22Rv1 (cell line): ENCODE data around the gene VANGL2.

Experiments
- ZFX ChIP-seq: fragments of 450-650 bp; IDR thresholded peaks from 2 replicates; pipeline ENCODE4 v1.6.1; 2017; ENCODE audit warnings: antibody characterized with exemption, borderline replicate concordance
- TF ChIP-seq, protein P1 (sequence below): fragments of 450-650 bp; IDR thresholded peaks from 2 replicates; pipeline ENCODE4 v1.5.1; 2017; ENCODE audit warnings: mild to moderate bottlenecking

DNA sequence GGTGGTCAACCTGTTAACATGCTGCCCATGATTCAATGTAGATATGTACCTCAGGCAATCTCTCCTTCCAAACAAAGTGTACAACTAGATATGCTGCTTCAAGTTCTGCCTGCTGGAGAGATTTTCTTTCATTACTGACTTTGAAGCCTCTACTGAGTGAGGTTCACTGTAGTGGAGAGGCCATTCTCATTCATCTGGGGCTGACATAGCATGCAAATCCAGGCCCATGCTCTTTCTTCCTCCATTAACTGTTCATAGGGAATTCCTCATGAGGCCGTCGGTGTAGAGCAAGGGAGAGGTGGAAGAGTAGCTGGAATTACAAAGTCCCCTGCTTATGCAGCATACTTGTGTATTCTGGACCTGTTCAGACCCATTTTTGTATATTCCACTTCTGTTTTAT is 38.6 kb downstream of the VANGL2 start:
- TF ChIP-seq, protein P1, sequence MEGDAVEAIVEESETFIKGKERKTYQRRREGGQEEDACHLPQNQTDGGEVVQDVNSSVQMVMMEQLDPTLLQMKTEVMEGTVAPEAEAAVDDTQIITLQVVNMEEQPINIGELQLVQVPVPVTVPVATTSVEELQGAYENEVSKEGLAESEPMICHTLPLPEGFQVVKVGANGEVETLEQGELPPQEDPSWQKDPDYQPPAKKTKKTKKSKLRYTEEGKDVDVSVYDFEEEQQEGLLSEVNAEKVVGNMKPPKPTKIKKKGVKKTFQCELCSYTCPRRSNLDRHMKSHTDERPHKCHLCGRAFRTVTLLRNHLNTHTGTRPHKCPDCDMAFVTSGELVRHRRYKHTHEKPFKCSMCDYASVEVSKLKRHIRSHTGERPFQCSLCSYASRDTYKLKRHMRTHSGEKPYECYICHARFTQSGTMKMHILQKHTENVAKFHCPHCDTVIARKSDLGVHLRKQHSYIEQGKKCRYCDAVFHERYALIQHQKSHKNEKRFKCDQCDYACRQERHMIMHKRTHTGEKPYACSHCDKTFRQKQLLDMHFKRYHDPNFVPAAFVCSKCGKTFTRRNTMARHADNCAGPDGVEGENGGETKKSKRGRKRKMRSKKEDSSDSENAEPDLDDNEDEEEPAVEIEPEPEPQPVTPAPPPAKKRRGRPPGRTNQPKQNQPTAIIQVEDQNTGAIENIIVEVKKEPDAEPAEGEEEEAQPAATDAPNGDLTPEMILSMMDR: no peak
- no peak for TF ChIP-seq ZFX
